ENCODE measurements around the gene ALKBH3.

- TF ChIP-seq EZH2 (IDR thresholded peaks at IDR 0.05) (no peak), POLR2AphosphoS5 (IDR thresholded peaks at IDR 0.05; ENCODE audit: borderline replicate concordance, low read depth, low read length) (no peak), FOXP2 (optimal IDR thresholded peaks at IDR 0.05; ENCODE audit: control extremely low read depth, extremely low read length, insufficient read depth) (no peak)
Measured at GRCh38 chr11:43942662-43943371, 62.2 kb downstream of the ALKBH3 start.

All from SK-N-MC (cell line).